ENCODE data around the gene TRAF3IP1.

Gene TRAF3IP1

DNA sequence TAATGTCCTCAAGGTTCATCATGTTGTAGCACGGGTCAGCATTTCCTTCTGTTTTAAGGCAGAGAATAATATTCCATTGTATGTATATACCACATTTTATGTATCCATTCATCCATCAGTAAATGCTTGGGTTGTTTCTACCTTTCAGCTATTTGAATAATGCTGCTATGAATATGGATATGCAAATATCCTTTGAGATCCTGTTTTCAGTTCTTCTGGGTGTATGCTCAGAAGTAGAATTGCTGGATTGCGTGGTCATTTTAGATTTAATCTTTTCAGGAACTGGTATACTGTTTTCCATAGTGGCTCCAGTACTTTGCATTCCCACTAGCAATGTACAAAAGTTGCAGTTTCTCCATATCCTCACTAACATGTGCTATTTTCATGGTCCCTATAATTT lies 93.0 kb downstream of the TRAF3IP1 start:
- DNase-seq (ENCODE audit: low read depth): no peak
- in situ Hi-C loops (cut with HindIII; ENCODE audit: low sequenced_read_pairs): no loop called here
- no peak for TF ChIP-seq CTCF (IDR thresholded peaks at IDR 0.05; ENCODE audit: low read depth, low read length, missing control alignments)
- H3K4me3 ChIP-seq (ENCODE audit: low read depth, low read length): no peak overlapping the region

- TF ChIP-seq CTCF (IDR thresholded peaks at IDR 0.05; ENCODE audit: low read depth, low read length, missing control alignments): no peak
- in situ Hi-C loops (cut with HindIII; ENCODE audit: low sequenced_read_pairs): no loop called here
- DNase-seq (ENCODE audit: low read depth): no peak
- no peak overlapping the region for H3K4me3 ChIP-seq (ENCODE audit: low read depth, low read length)
Measured at GRCh38 chr2:238415036-238415764, 94.9 kb downstream of the TRAF3IP1 start.

DNA sequence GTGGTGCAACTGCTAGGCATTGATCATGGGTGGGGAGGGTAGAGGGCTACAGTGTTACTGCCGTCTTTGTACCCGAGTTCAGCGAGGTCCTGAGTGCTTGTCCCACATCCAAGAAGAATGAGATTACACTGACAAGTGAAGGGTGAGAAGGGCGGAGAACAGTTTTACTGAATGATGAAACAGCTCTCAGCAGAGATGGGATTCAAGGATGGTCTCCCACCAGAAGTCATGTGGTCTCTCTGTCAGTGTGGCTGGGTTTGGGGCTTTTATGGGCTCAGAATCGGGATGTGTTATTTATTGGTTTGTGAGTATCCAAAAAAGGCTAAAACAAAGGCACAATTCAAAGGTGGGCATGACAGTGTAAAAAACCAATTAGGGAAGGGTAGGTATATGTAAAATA lies 95.6 kb downstream of the TRAF3IP1 start:
- DNase-seq (ENCODE audit: low read depth): no peak
- no peak overlapping the region for H3K4me3 ChIP-seq (ENCODE audit: low read depth, low read length)
- no peak for TF ChIP-seq CTCF (IDR thresholded peaks at IDR 0.05; ENCODE audit: low read depth, low read length, missing control alignments)
- in situ Hi-C loops (cut with HindIII; ENCODE audit: low sequenced_read_pairs): no loop called here

GRCh38 chr2:238418196-238418998 lies 98.1 kb downstream of the TRAF3IP1 start:
- H3K4me3 ChIP-seq (ENCODE audit: low read depth, low read length): no peak overlapping the region
- no peak for TF ChIP-seq CTCF (IDR thresholded peaks at IDR 0.05; ENCODE audit: low read depth, low read length, missing control alignments)
- no peak for DNase-seq (ENCODE audit: low read depth)
- in situ Hi-C loops (cut with HindIII; ENCODE audit: low sequenced_read_pairs): no loop called here

DNA sequence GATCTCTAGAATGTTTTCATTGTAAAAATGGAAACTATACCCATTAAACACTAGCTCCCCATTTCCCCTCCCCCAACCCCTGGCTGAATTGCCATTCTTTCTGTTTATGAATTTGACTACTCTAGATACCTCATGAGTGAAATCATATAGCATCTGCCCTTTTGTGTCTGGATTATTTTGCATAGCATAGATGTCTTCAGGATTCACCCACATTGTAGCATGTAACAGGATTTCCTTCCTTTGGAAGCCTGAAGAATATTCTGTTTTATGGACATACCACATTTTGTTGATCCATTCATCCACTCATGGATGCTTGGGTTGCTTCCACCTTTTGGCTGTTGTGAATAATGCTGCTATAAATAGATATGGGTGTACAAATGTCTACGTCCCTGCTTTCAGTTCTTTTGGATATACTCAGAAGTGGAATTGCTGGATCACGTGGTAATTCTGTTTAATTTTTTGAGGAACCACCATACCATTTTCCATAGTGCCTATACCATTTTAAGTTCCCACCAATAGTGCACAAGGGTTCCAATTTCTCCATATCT lies 98.8 kb downstream of the TRAF3IP1 start:
- in situ Hi-C loops (cut with HindIII; ENCODE audit: low sequenced_read_pairs): no loop called here
- no peak for DNase-seq (ENCODE audit: low read depth)
- H3K4me3 ChIP-seq (ENCODE audit: low read depth, low read length): no peak overlapping the region
- TF ChIP-seq CTCF (IDR thresholded peaks at IDR 0.05; ENCODE audit: low read depth, low read length, missing control alignments): no peak

DNA sequence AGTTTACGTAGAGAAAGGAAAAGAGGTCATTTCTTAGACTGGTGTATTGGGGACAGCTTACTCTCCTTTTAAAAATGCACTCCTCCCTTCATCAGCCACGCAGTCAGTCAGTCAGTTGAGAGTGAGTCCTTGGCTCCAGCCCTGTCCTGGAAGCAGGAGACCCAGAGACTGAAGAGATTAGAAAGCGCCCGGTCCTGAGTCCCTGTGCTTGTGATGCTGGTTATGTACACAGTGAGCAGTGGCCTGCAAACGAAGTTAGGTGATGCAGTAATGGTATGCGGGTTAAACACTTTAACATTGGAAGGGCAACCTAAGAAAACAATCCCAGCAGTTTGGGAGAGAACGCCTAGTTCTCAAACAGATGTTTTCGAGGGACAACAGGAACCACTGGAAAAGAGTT lies 100.1 kb downstream of the TRAF3IP1 start:
- DNase-seq (ENCODE audit: low read depth): no peak
- H3K4me3 ChIP-seq (ENCODE audit: low read depth, low read length): no peak overlapping the region
- no peak for TF ChIP-seq CTCF (IDR thresholded peaks at IDR 0.05; ENCODE audit: low read depth, low read length, missing control alignments)
- in situ Hi-C loops (cut with HindIII; ENCODE audit: low sequenced_read_pairs): no loop called here

Data from astrocyte of the cerebellum (primary cell).